Panc1 (cell line): ENCODE measurements around the gene WASF2.
A peak's percentile ranks its signal among the peaks of the same experiment; 100 is the strongest.

ENCODE experiments used
- POLR2AphosphoS5 ChIP-seq: IDR thresholded peaks from 2 replicates; pipeline ENCODE4 v1.6.1; 2012; ENCODE audit warnings: mild to moderate bottlenecking, low read depth, low read length, moderate library complexity
- TF ChIP-seq, protein P1 (sequence below): fragments of 450-650 bp; IDR thresholded peaks from 2 replicates; pipeline ENCODE4 v1.5.1; 2017; ENCODE audit warnings: mild to moderate bottlenecking

- TF ChIP-seq, protein P1, sequence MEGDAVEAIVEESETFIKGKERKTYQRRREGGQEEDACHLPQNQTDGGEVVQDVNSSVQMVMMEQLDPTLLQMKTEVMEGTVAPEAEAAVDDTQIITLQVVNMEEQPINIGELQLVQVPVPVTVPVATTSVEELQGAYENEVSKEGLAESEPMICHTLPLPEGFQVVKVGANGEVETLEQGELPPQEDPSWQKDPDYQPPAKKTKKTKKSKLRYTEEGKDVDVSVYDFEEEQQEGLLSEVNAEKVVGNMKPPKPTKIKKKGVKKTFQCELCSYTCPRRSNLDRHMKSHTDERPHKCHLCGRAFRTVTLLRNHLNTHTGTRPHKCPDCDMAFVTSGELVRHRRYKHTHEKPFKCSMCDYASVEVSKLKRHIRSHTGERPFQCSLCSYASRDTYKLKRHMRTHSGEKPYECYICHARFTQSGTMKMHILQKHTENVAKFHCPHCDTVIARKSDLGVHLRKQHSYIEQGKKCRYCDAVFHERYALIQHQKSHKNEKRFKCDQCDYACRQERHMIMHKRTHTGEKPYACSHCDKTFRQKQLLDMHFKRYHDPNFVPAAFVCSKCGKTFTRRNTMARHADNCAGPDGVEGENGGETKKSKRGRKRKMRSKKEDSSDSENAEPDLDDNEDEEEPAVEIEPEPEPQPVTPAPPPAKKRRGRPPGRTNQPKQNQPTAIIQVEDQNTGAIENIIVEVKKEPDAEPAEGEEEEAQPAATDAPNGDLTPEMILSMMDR: no peak
- TF ChIP-seq POLR2AphosphoS5: peak; percentile 35; the same call in 1 of the 2 replicates
Observed at GRCh38 chr1:27531959-27532685, 42.2 kb upstream of the WASF2 start.
